DMS53 treated with DMSO at 0.1 percent for 48 hours (cell line): Measurements from ENCODE around the gene CDKL2.
A peak's percentile ranks its signal among the peaks of the same experiment; 100 is the strongest.

Source experiments
- DNase-seq: peaks from one replicate; lab custom pipeline; 2025; ENCODE audit not compliant: unreplicated experiment; lab: John Stamatoyannopoulos, UW

The CDKL2 gene

DNA sequence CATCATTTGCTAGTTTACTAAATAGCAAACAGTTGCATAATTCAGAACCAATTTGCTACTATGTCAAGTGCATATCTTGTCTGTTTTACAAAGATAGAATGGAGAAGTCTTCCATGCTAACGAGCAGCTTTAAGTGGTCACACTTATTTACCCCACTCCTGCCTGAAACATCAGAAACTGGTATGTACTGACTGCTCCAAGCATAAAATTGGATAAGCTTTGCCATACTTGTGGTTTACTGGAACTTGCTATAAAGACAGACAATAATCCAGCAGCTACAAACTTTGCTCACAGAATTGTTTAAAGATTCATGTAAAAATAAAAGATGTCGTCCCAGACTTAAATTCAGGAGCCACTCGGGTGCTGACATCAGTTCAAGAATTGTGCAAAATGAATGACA lies 13.3 kb upstream of the CDKL2 start:
- DNase-seq: no peak

DNA sequence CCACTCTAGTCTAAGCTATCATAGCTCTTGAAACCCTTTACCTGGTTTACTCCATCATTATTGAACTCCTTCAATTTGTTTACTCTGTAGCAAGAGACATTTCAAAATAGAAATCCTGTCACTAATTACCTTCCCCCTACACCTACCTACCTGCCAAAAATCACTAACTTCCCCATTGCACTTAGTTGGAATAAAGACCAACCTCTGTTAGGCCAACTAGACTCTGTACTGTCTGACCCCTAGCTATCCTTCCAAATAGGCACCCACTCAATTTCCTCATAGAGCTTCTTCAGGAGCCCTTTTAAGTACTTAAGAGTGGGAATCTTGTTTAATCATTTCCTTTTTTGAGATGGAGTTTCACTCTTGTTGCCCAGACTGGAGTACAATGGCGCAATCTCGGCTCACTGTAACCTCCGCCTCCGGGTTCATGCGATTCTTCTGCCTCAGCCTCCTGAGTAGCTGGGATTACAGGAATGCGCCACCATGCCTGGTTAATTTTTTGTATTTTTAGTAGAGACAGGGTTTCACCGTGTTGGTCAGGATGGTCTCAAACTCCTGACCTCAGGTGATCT lies 8.9 kb upstream of the CDKL2 start:
- no peak for DNase-seq

DNA sequence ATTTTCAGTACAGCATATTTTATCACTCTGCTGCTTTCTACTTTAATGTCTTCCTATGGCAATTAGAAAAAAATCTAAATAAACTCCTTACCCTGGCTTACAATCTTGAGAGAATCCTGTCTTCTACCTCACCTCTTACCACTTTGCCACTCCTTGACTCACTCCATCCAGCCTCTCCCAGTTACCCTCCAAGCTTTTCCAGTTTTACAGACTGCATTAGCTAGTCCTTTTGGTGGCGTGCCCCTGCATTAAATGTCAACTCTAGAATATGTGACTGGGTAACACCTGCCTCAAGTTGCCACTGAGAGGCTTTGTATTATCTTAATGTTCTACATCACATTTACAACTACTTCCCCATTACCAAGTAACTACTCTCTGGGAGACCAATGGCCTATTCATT lies 7.5 kb upstream of the CDKL2 start:
- DNase-seq: no peak

- no peak for DNase-seq
Observed at GRCh38 chr4:75637176-75637575, 6.8 kb upstream of the CDKL2 start.

DNA sequence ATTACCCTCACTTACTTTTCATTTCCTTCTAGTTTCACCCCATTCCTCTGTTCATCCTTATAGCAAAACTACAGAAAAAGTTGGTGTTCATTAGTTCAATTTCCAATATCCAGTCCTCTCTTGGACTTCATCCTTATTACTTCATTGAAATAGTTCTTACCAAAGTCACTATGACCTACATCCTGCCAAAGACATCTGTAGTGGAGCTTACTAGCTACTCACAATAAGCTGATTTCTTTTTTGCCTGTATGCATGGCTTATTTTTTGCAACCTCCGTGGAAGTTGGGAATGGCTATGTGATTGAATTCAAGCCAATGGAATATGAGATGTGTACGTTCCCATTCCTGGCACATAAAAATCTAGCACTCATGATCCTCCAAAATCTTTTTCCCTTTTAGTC lies 4.6 kb upstream of the CDKL2 start:
- DNase-seq: no peak

GRCh38 chr4:75634281-75634680 lies 4.0 kb upstream of the CDKL2 start:
- DNase-seq: no peak

DNA sequence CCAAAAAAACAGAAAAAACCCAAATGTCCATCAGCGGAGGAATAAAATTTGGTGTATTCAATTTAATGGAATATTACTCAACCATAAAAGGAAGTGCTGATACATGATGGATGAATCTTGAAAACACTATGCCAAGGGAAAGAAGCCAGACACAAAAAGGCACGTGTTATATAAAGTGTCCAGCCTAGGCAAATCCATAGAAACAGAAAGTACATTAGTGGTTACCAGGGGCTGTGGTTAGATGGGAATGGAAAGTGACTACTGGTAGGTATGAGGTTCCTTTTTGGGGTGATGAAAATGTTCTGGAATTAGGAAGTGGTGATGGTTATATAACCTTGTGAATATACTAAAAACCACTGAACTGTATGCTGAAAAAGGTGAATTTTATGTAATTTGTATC lies 3.5 kb upstream of the CDKL2 start:
- DNase-seq: no peak

- DNase-seq: no peak
Observed at GRCh38 chr4:75630937-75631329, 605 bp upstream of the CDKL2 start.

- DNase-seq: peak; percentile 30
Observed at GRCh38 chr4:75629239-75629638, 1.1 kb downstream of the CDKL2 start.

DNA sequence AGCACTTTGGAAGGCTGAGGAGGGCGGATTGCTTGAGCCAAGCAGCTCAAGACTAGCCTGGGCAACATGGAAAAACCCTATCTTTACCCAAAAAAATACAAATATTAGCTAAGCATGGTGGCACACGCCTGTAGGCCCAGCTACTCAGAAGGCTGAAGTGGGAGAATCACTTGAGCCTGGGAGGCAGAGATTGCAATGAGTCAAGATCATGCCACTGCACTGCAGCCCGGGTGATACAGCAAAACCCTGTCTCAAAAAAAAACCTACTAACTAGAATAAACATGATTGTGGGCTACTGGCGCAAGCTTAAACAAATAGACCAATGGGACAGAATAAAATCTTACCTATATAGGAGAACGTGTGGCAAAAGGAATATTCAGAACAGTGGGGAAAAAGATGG lies 7.3 kb downstream of the CDKL2 start:
- no peak for DNase-seq

- DNase-seq: no peak
Observed at GRCh38 chr4:75621715-75622114, 8.6 kb downstream of the CDKL2 start.

GRCh38 chr4:75612306-75612705 lies 18.0 kb downstream of the CDKL2 start:
- DNase-seq: no peak

DNA sequence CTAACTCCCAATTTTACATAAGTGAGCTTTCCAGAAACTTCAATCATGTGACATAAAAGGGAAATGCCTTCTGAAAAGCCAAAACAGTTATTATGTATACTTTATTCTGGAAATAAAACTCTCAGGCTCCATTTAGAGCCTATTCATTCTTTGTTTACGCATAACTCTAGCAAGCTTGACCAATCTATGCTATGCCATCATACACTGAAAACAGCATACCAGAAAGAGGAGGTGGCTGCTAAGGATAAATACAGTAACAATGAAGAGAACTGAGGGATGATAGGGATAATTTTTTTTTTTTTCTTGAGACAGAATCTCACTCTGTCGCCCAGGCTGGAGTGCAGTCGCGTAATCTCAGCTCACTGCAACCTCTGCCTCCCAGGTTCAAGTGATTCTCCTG lies 24.4 kb downstream of the CDKL2 start:
- DNase-seq: no peak

GRCh38 chr4:75599647-75600046 lies 30.7 kb downstream of the CDKL2 start:
- no peak for DNase-seq

DNA sequence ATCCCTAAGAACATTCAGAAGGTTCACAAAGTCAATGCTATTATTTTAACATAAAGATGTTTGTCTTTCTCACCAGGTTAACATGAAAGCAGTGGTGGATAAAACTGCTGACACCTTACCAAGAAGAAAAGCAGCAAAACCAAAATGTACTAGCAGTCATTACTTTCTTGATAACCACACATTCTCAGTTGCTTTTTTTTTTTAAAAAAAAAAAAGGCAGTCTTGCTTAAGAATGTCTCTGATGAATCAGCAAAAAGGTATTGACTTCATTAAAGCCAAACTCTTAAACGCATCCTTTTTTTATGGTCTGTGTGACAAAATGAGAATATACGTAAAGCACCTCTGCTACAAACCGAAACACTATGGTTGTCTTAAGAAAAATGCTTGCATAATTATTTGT lies 31.9 kb downstream of the CDKL2 start:
- no peak for DNase-seq

- no peak for DNase-seq
Observed at GRCh38 chr4:75596061-75596460, 34.3 kb downstream of the CDKL2 start.

DNA sequence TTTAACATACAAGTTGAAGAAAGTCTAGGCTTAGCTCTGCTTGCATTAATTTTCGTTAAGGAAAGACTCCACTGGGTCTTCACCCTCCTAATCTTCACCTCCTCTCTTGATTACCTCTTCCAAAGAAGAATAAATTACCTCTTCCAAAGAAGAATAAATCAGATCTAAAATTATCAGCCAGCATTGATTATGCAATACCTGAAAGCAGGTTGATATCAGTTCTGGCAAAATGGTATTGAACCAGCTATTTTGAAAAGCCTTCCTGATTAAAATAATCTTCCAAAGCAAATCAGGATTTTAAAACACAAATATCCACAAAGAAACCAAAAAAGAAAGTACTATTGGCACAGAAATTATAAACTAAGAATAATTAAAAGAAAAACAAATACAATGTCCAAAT lies 36.9 kb downstream of the CDKL2 start:
- DNase-seq: no peak

GRCh38 chr4:75584067-75584466 lies 46.3 kb downstream of the CDKL2 start:
- DNase-seq: no peak

GRCh38 chr4:75567725-75568124 lies 62.6 kb downstream of the CDKL2 start:
- DNase-seq: no peak

- no peak for DNase-seq
Observed at GRCh38 chr4:75566911-75567310, 63.4 kb downstream of the CDKL2 start.

DNA sequence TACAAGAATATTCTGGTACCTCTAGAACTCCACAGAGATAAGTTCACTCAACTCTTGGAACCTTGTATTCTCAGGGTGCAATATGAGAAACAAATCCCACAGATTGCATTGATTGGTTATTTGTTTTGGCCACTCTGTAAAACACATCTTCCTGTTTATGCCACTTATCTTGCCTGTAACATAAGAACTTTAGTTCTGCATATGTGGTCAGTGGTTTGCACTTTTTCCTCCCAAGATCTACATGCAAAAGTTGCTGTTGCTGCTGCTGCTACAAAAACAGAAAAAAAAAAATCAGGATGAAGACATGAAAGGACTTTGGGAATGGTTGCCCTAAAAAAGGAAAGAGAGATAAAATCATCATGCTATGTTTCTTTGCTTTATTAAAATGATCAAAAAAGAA lies 64.8 kb downstream of the CDKL2 start:
- no peak for DNase-seq

- DNase-seq: no peak
Observed at GRCh38 chr4:75564023-75564422, 66.3 kb downstream of the CDKL2 start.

DNA sequence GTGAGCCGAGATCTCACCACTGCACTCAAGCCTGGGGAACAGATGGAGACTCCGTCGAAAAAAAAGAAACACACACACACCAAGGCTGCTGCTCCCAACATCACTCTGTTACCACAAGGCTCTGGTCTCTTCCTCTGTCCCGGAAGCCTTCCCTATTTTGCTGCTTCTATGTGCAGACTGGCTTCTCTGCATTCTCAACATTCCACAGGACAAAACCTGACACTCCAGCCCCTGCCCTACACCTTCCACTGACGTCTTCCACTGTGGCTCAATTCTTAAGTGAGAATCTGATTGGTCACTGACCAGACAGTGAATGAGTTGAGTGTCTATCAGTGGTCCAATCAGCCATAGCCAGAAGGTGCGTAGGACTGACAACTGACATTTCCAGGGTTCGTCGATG lies 68.5 kb downstream of the CDKL2 start:
- no peak for DNase-seq

- no peak for DNase-seq
Observed at GRCh38 chr4:75557696-75558095, 72.6 kb downstream of the CDKL2 start.
